ENCODE data around the gene NPLOC4. TPM values are rescaled to one million over a fixed set of nuclear protein-coding genes. Genes with fewer than 3 reads are reported as not detected.

The NPLOC4 gene
- total RNA-seq, 6 donors from 2014 or later = 59.9 to 373 (median 87.4) TPM

DNA sequence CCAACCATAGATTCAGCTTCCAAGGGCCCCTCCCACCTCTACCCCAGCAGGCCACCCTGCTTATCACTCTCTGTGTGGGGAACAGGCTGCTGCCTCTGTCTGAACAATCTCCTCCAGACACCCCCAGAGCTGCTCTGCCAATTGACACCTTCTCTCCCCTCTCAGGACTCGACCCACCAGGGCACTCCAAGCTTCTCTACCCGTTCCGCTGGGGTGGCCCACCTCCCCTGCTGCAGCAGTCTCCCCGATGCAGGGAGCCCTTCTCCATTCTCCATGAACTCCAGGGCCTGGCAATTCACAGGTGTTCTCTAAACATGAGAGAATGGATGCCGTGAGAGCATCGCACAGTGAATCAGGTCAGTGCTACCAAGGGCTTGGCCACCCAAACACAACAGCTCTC, 56.4 kb downstream of the NPLOC4 start:
- peaks cover 10 to 20% (median 16%) of the 10 kb centered on the region in 4 donors for H3K4me1 ChIP-seq
- no peak overlapping the region for H3K4me3 ChIP-seq
- H3K27ac ChIP-seq = no peak overlapping the region
- H3K36me3 ChIP-seq = peaks cover 0 to 65% (median 50%) of the 10 kb centered on the region in 4 donors
- ATAC-seq (ENCODE audit: low FRiP score in 2 of 2) (no peak), DNase-seq (no peak)
- TF ChIP-seq POLR2AphosphoS5 (IDR thresholded peaks at IDR 0.05) (no peak), EP300 (IDR thresholded peaks at IDR 0.05) (no peak), POLR2A (IDR thresholded peaks at IDR 0.05) (no peak), CTCF (IDR thresholded peaks at IDR 0.05) (no peak)
- H3K27me3 ChIP-seq = no peaks in the 10 kb centered on the region
- 98 to 99% methylated on average over 6 of the region's 6 CpGs for WGBS, 2 donors
- H3K9me3 ChIP-seq = no peaks in the 10 kb centered on the region

DNA sequence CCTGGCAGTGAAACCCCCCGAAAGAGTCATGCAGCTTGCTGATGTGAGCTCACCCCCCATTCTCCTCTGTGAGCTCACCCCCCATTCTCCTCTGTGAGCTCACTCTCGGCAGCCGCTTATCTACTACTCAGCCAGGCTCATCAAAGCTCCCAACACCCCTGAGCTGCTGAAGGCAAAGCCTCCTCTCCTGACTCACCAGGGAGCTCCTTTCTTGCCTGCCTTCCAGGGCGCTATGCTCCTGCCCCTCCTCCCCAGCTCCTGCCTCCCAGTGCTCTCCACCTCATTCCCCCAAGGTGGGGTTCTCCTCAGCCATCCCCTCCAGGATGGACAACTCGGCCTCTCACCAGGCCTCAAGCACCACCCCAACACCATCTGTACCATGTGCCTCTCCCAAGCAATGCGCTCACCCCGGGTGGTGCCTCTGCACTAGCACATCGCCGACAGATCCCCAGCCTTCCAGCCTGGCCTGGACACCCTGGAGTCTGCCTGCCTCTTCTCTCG, 57.0 kb downstream of the NPLOC4 start:
- Histone ChIP-seq H3K27ac (no peak overlapping the region), H3K27me3 (no peaks in the 10 kb centered on the region), H3K9me3 (no peaks in the 10 kb centered on the region), H3K4me3 (no peak overlapping the region), H3K36me3 (peaks cover 3 to 61% (median 51%) of the 10 kb centered on the region in 4 donors), H3K4me1 (peaks cover 10 to 20% (median 16%) of the 10 kb centered on the region in 4 donors)
- DNase-seq = no peak
- 93 to 95% methylated on average over 10 of the region's 10 CpGs for WGBS, 2 donors
- ATAC-seq (ENCODE audit: low FRiP score in 2 of 2) = peak in 1 of 2 donors; percentile 34
- TF ChIP-seq POLR2A (IDR thresholded peaks at IDR 0.05) (no peak), EP300 (IDR thresholded peaks at IDR 0.05) (no peak), POLR2AphosphoS5 (IDR thresholded peaks at IDR 0.05) (no peak), CTCF (IDR thresholded peaks at IDR 0.05) (no peak)

- Histone ChIP-seq H3K27me3 (no peaks in the 10 kb centered on the region), H3K36me3 (peaks cover 3 to 67% (median 49%) of the 10 kb centered on the region in 4 donors), H3K27ac (no peak overlapping the region), H3K4me1 (peaks cover 10 to 20% (median 16%) of the 10 kb centered on the region in 4 donors), H3K9me3 (no peaks in the 10 kb centered on the region), H3K4me3 (no peak overlapping the region)
- ATAC-seq (ENCODE audit: low FRiP score in 2 of 2) (no peak), DNase-seq (no peak)
- WGBS, 2 donors = 88 to 91% methylated on average over 6 of the region's 6 CpGs
- TF ChIP-seq POLR2A (IDR thresholded peaks at IDR 0.05) (no peak), EP300 (IDR thresholded peaks at IDR 0.05) (no peak), POLR2AphosphoS5 (IDR thresholded peaks at IDR 0.05) (no peak), CTCF (IDR thresholded peaks at IDR 0.05) (no peak)
Measured at GRCh38 chr17:81579298-81579697, 57.6 kb downstream of the NPLOC4 start.

GRCh38 chr17:81578561-81579225, 58.2 kb downstream of the NPLOC4 start:
- Histone ChIP-seq H3K9me3 (no peaks in the 10 kb centered on the region), H3K4me3 (no peak overlapping the region), H3K27ac (no peak overlapping the region), H3K4me1 (peaks cover 10 to 20% (median 16%) of the 10 kb centered on the region in 4 donors), H3K36me3 (peaks cover 3 to 65% (median 47%) of the 10 kb centered on the region in 4 donors), H3K27me3 (no peaks in the 10 kb centered on the region)
- TF ChIP-seq EP300 (IDR thresholded peaks at IDR 0.05) (no peak), POLR2AphosphoS5 (IDR thresholded peaks at IDR 0.05) (no peak)
- ATAC-seq (ENCODE audit: low FRiP score in 2 of 2) (no peak), DNase-seq (no peak)
- 85 to 88% methylated on average over 6 of the region's 6 CpGs for WGBS, 2 donors

GRCh38 chr17:81578038-81578441, 58.9 kb downstream of the NPLOC4 start:
- Histone ChIP-seq H3K36me3 (peaks cover 3 to 65% (median 47%) of the 10 kb centered on the region in 4 donors), H3K4me3 (no peak overlapping the region), H3K27ac (peak overlapping the region in 2 of 4 donors; percentile 57 to 67), H3K4me1 (peaks cover 10 to 20% (median 16%) of the 10 kb centered on the region in 4 donors), H3K27me3 (no peaks in the 10 kb centered on the region), H3K9me3 (no peaks in the 10 kb centered on the region)
- ATAC-seq (ENCODE audit: low FRiP score in 2 of 2) (no peak), DNase-seq (no peak)
- 97 to 98% methylated on average over 10 of the region's 10 CpGs for WGBS, 2 donors
- TF ChIP-seq POLR2A (IDR thresholded peaks at IDR 0.05) = no peak
- TF ChIP-seq EP300 (IDR thresholded peaks at IDR 0.05) = no peak
- TF ChIP-seq POLR2AphosphoS5 (IDR thresholded peaks at IDR 0.05) = no peak
- no peak for TF ChIP-seq CTCF (IDR thresholded peaks at IDR 0.05)
